ENCODE measurements around the gene SESN3. TPM values are rescaled to one million over a fixed set of nuclear protein-coding genes. Genes with fewer than 3 reads are reported as not detected.

The SESN3 gene
- total RNA-seq, 1 donor from 2014 or later, result 28.2 TPM

DNA sequence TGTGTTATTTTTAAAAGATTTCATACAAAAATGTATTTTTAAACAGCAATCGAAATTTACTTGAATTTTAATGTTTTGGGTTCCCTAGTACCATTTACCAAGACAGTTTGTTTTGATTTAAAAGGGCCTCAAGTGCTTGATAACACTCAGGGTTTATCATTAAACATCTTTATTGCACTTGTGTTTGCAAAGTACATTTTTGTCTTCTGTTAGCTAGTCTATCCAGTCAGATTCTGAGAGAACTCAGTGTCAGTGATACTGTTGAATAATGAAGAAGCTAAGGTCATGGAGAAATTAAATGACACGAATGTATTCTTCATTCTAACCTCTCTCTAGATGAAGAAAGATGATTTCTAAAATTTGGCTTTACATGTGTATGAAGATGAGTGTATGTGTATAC lies 12.7 kb upstream of the SESN3 start:
- no peak for DNase-seq (ENCODE audit: extremely low spot score in 2 of 2)
- TF ChIP-seq POLR2A (IDR thresholded peaks at IDR 0.05) (no peak), POLR2AphosphoS5 (IDR thresholded peaks at IDR 0.05; ENCODE audit: insufficient read depth in 1 of 2, low read depth in 1 of 2) (no peak)
- TF ChIP-seq, protein P1, sequence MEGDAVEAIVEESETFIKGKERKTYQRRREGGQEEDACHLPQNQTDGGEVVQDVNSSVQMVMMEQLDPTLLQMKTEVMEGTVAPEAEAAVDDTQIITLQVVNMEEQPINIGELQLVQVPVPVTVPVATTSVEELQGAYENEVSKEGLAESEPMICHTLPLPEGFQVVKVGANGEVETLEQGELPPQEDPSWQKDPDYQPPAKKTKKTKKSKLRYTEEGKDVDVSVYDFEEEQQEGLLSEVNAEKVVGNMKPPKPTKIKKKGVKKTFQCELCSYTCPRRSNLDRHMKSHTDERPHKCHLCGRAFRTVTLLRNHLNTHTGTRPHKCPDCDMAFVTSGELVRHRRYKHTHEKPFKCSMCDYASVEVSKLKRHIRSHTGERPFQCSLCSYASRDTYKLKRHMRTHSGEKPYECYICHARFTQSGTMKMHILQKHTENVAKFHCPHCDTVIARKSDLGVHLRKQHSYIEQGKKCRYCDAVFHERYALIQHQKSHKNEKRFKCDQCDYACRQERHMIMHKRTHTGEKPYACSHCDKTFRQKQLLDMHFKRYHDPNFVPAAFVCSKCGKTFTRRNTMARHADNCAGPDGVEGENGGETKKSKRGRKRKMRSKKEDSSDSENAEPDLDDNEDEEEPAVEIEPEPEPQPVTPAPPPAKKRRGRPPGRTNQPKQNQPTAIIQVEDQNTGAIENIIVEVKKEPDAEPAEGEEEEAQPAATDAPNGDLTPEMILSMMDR (IDR thresholded peaks at IDR 0.05), result no peak
- Histone ChIP-seq H3K4me1 (no peaks in the 10 kb centered on the region), H3K27ac (no peak overlapping the region), H3K27me3 (no peaks in the 10 kb centered on the region), H3K36me3 (no peaks in the 10 kb centered on the region), H3K4me3 (no peak overlapping the region), H3K9me3 (no peaks in the 10 kb centered on the region)
- intact Hi-C loops (cut with DNase I), result no loop called here

DNA sequence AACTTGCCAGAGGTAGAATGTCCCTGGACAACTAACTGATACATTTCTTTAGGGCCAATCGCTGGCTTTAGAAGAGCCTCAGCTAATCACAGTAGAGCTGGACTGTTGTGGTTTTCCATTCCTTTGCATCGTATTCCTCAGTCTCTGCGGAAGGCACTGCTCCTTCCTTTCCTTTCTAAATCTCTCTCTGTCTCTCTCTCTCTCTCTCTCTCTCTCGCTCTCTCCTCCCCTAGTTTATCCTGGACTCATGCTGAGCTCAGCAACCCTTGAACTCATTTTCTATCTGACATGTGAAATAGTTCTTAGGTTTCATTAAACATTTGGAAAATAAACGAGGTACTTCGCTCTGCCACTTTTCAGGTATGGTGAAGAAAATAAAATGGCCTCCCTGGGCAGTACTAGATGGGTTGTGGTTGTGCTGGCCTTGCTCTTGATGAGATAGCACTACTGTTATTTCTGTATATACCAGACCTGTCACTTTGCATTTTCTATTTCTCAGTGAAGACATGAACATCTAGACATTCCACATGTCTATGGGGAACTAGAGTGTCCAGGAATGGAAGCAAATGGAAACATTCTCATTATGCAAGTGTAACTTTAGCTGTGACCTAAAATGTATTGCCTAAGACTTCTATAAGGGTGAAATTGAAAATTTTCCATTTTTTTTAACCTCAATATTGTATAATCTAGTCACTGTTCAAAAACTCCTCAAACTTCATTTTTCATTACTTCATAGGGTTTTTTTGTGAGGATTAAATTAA lies 12.0 kb upstream of the SESN3 start:
- Histone ChIP-seq H3K36me3 (no peaks in the 10 kb centered on the region), H3K27me3 (no peaks in the 10 kb centered on the region), H3K4me1 (no peaks in the 10 kb centered on the region), H3K4me3 (no peak overlapping the region), H3K27ac (no peak overlapping the region), H3K9me3 (no peaks in the 10 kb centered on the region)
- DNase-seq (ENCODE audit: extremely low spot score in 2 of 2), result no peak
- no peak for TF ChIP-seq POLR2AphosphoS5 (IDR thresholded peaks at IDR 0.05; ENCODE audit: insufficient read depth in 1 of 2, low read depth in 1 of 2)
- intact Hi-C loops (cut with DNase I), result no loop called here

DNA sequence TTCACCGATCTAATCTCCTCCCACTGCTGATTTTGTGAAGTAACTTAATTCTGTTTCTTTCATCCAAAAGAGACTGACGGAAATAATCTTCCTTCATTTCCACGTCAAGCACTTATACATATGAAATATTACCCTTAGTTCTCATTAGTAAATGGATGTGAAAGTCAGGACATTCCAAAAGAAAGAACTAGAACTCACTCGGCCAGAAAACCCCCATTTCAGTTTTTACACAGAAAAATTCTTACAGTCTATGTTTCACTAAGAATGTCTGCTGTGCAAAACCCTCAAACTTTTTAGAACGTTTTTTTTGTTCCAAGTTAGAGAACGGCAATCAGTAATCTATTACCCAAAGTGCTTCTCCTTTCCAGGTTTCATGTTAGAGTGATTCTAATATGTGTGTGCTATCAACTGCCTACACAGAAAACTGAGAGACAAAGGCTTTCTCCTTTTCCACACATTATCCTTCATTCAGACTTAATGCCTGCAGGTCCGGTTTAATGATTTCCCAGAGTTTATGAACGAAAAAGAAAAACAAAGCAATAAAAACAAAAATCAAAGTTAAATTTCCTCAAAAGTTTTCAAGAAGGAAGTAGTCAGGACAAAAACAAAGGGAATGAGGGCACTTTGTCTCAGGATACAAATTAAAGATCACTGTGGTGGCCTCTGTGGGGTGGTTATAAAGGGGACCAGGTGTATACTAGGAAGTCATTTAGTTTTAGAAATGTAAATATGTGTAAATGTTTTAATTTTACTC lies 11.3 kb upstream of the SESN3 start:
- Histone ChIP-seq H3K4me1 (no peaks in the 10 kb centered on the region), H3K36me3 (no peaks in the 10 kb centered on the region), H3K9me3 (no peaks in the 10 kb centered on the region), H3K27me3 (no peaks in the 10 kb centered on the region), H3K4me3 (no peak overlapping the region), H3K27ac (no peak overlapping the region)
- TF ChIP-seq POLR2AphosphoS5 (IDR thresholded peaks at IDR 0.05; ENCODE audit: insufficient read depth in 1 of 2, low read depth in 1 of 2), result no peak
- TF ChIP-seq POLR2A (IDR thresholded peaks at IDR 0.05), result no peak
- TF ChIP-seq, protein P1 (IDR thresholded peaks at IDR 0.05), result no peak
- intact Hi-C loops (cut with DNase I), result no loop called here
- no peak for DNase-seq (ENCODE audit: extremely low spot score in 2 of 2)

DNA sequence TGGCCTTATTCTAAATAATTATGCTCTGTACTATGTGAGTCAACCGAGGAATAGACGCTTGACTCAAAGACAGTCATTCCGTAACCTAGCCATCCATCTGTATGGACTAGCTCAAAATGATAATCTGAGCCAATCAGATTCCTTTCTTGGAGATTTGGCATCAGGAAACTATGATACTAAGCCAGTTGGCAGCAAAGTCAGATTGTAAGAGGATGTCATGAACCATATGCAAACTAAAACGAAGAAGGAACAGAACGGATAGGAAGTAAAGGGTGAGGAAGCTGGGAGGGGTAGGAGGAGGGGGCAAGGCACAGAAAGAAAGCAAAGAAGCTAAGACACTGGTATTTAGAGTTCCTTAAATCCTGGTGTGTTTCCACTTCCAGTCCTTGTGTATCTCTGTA lies 10.7 kb upstream of the SESN3 start:
- Histone ChIP-seq H3K4me3 (no peak overlapping the region), H3K36me3 (no peaks in the 10 kb centered on the region), H3K4me1 (no peaks in the 10 kb centered on the region), H3K27me3 (no peaks in the 10 kb centered on the region), H3K9me3 (no peaks in the 10 kb centered on the region), H3K27ac (no peak overlapping the region)
- intact Hi-C loops (cut with DNase I), result no loop called here
- TF ChIP-seq, protein P1 (IDR thresholded peaks at IDR 0.05), result no peak
- TF ChIP-seq POLR2A (IDR thresholded peaks at IDR 0.05) (no peak), POLR2AphosphoS5 (IDR thresholded peaks at IDR 0.05; ENCODE audit: insufficient read depth in 1 of 2, low read depth in 1 of 2) (no peak)
- DNase-seq (ENCODE audit: extremely low spot score in 2 of 2), result no peak

DNA sequence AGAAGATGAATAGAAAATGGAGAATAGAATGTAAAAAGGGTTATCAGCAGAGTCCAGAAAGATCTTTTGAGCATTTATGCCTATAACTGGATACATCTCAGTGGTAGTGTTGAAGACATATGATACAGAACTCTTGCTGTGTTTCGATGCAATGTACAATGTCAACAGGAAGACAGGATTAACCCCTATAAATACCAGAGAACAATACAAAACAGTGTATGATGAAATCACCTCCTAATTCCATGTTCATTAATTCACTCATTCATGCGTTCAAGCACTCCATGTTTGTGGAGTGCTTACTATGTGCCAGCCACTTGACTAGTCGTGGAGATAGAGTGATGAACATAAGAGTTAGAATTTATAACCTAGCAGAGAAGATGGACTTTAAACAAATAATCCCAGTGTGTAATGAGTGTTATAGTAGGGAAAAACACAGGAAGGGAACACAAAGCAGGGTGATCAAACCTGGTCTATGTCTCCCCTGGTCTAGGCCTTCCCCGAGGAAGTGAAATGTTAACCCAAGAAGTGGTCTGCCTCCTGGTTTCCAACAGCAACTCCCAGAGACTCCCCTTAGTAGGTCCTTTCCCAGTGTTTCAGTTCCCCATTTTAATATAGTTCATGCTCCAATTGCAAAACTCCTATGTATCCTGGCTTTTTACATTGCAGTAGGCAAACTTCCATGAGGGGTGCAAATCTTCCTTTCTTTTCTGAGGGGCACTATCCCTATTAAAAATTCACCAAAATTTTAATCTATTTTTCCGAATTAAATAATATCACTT lies 9.1 kb upstream of the SESN3 start:
- intact Hi-C loops (cut with DNase I), result no loop called here
- no peak overlapping the region for H3K27ac ChIP-seq
- no peaks in the 10 kb centered on the region for H3K4me1 ChIP-seq
- no peak for DNase-seq (ENCODE audit: extremely low spot score in 2 of 2)
- TF ChIP-seq POLR2A (IDR thresholded peaks at IDR 0.05), result no peak
- TF ChIP-seq, protein P1 (IDR thresholded peaks at IDR 0.05), result no peak
- no peak for TF ChIP-seq POLR2AphosphoS5 (IDR thresholded peaks at IDR 0.05; ENCODE audit: insufficient read depth in 1 of 2, low read depth in 1 of 2)
- no peaks in the 10 kb centered on the region for H3K27me3 ChIP-seq
- H3K36me3 ChIP-seq, result no peaks in the 10 kb centered on the region
- H3K9me3 ChIP-seq, result no peaks in the 10 kb centered on the region
- H3K4me3 ChIP-seq, result no peak overlapping the region

All from vagina (tissue), 2 donors.